LNCAP (cell line): ENCODE measurements around the gene MYD88.

Source experiments
- CTCF ChIP-seq: fragments of 450-650 bp; IDR thresholded peaks from 2 replicates; pipeline ENCODE4 v1.5.1; 2017; ENCODE audit warnings: mild to moderate bottlenecking

MYD88 gene

GRCh38 chr3:38114875-38115644 lies 23.4 kb upstream of the MYD88 start:
- TF ChIP-seq CTCF: no peak

GRCh38 chr3:38115645-38116427 lies 22.6 kb upstream of the MYD88 start:
- no peak for TF ChIP-seq CTCF

- TF ChIP-seq CTCF: no peak
Observed at GRCh38 chr3:38116471-38117162, 21.8 kb upstream of the MYD88 start.

GRCh38 chr3:38117163-38117716 lies 21.2 kb upstream of the MYD88 start:
- no peak for TF ChIP-seq CTCF

GRCh38 chr3:38117748-38118420 lies 20.6 kb upstream of the MYD88 start:
- TF ChIP-seq CTCF: peak; percentile 63

GRCh38 chr3:38118421-38119247 lies 19.8 kb upstream of the MYD88 start:
- TF ChIP-seq CTCF: no peak
